ENCODE data around the gene RBM6.
"Not testable (repeated sequence)": the region's sequence is repeated elsewhere in the genome, so short reads cannot be mapped to it uniquely, and the experiment has no call there.

RBM6 gene

DNA sequence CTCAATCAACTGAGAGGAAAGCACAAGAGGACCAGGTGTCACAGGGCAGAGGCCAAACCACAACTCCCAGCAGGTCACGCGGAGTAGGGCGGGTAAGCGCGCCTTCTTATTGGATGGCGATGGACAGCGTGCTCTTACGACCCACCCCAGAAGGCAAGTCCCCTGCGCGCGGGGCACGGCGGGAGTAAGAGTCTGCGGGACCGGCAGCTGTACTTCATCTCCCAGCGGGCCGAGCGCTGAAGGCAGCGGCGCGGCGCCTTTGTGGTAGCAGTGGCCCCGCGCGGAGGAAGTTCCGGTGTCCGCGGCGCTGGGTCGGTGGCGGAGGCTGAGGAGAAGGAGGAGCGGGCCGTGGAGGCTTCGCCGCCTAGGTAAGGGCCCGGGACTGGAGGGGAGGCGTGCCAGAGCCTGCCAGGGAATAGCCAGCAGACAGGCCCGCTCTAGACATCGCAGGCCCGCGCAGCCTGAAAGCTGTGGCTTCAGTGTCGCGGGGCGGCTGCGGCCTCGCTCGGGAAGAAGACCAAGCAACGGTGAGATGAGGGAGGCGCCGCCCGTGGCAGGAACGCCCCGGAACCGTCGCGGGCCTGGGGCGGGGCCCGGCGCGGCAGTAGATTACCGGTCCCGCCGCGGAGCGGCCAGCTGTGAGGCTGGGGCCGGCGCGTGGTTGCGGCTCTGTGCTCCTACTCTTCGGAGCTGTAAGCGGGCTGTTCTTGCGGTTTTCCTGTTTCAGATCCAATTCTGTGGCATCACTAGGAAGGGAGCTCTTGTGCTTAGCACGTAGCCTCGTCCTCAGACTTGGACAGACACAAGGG lies at the start of gene RBM6:
RBM6 (plus strand) TSS at position 293 of the 809 bp plus-strand sequence. CDS start 22,492 bp downstream, outside the sequence.
- DNase-seq (ENCODE audit: low spot score) = peak; percentile 98

- no peak for DNase-seq (ENCODE audit: low spot score)
Observed at GRCh38 chr3:49895791-49896190, 44.2 kb upstream of the RBM6 start.

DNA sequence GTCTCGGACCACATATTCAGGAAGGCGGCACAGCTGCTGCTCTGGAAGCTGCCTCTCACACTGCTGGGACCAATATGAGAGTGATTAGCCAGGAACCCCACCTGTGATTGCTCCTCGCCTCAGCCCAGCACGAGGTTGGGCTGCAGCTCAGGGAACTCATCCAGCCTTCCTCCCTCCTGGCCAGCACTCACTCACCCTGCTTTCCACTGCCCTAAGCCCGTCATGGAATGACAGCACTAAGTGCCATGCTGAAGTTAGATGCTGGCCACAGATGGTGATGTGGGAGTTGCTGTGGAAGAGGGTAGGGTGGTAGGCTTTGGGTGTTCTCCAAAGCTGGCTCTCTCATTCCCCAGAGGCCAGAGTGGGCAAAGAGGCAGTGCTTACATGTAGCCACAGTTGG lies 43.6 kb upstream of the RBM6 start:
- no peak for DNase-seq (ENCODE audit: low spot score)

DNA sequence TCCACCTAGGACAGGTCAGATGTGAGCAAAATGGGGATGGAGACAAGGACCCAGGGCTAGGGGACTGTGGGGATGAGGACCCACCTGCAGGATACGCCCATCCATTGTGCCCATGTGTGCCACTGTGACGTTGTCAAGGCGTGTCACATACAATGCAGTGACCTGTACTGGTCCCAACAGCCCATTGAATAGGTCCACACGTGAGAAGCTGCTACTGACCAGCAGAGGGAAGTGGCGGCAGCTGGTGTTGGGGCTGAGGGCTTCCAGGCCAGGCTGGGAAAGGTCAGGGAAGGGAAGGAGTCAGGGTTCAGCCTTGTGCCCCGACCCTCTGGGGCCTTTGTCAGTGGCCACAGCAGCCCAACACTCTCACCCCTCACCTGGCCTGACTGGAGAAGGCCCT lies 41.0 kb upstream of the RBM6 start:
- no peak for DNase-seq (ENCODE audit: low spot score)

DNA sequence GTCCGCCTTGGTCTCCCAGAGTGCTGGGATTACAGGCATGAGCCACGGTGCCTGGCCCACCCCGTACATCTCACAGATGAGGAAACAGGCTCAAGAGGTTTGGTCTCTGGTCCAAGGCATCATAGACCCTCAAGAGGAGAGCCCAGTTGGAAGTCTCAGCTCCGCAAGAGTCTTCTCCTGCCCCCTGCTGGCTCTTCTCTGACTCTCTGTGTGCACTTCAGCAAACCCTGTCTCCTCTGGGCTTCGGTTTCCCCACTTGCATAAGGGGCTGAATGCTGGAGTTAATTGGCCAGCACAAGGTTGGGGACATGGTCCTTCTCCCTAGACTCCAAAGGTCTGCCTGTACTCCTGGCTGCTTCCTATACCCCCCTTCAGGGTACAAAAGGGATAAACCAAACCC lies 40.1 kb upstream of the RBM6 start:
- no peak for DNase-seq (ENCODE audit: low spot score)

DNA sequence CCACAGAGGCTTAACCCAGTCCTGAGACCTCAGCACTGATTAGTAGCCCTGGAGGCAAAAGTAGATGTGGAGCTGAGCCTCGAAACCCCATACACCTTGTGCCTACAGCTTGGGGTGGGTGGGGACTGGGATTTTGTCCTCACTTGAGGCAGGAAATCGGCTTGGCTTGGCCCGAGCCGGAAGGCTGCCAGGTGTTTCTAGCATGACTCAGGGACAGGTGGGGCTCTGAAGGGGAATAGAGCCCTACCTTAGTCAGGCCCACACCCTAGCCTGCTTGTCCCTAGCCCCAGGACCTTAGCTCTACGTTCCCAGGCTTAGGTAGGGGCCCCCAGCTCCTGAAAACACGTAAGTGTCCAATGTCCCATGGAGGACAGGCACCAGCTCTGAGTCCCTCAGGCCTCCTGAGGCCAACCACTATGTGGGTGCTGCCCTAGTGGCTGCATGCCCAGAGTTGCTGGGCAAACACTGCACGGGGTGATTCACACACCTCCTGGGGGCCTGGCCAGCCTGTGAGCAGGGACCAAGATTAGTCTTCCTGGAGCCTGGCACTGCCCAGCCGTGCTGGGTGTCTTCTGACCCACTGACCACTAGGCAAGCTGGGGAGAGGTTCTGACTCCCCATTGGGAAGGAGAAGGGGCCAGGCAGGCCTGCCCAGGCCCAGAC lies 39.3 kb upstream of the RBM6 start:
- peak; percentile 80 for DNase-seq (ENCODE audit: low spot score)

DNA sequence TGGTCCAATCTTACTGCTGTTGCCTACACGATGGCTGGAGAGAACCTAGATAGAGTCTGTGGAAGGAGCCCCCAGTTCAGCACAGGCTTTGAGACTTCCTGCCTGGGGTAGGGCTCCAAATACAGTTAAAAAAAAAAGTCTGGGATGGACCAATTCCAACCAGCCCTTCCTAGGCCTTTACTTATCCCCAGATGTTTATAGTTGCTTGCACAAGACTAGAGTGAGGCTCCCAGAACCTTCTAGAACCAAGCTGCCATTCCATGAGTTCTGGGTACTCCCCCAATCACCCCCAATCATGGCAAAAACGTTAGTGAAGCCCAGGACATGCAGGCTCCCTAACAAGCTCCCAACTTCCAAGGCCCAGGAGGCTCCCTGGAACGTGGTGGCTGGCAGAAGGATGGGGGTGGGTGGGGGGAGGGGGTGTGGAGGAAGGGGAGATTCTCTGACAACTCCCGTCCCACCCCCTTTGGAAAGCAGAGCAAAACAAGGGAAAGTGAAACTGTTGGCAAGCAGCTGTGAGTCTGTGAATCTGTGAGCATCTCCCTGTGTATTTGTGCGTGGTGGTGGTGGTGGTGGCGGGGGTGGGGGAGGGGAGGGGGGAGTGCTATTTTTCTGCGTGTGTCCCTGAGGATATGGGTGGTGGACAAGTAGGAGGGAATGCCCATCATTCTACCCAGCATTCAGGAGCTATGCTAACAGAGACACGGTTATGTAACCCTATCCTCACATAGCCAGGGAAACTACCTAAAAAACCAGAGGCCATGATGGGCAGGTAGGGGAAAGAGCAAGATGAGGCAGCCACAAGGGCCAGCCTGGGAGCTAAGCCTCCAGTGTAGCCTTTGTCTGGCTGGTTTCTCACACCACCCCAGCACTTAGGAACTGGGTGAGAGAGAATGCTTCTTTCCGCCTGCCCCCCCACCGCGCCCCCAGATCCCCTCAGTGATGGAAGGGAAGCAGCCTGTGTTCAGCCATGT lies 38.3 kb upstream of the RBM6 start:
- no peak for DNase-seq (ENCODE audit: low spot score)

- no peak for DNase-seq (ENCODE audit: low spot score)
Observed at GRCh38 chr3:49902511-49903345, 37.2 kb upstream of the RBM6 start.

GRCh38 chr3:49903451-49904424 lies 36.2 kb upstream of the RBM6 start, which contains the start of gene MST1R:
TSS of gene MST1R (minus strand) at chr3:49903873. CDS start at chr3:49903609, 264 bp downstream.
- peak; percentile 63 for DNase-seq (ENCODE audit: low spot score)

DNA sequence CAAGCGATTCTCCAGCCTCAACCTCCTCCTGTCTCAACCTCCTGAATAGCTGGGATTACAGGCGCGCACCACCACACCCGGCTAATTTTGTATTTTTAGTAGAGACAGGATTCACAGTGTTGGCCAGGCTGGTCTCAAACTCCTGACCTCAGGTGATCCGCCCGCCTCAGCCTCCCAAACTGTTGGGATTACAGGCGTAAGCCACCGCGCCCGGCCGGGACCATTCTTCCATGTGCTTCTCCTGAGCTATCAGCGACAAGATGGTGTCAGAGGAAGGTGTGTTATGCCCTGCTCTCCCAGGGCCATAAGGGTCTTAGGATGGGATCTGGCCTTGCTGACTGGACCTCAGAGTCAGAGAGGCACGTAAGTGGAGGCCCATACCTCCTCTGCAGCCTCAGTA lies 35.5 kb upstream of the RBM6 start:
- not testable (repeated sequence) for DNase-seq (ENCODE audit: low spot score)

DNA sequence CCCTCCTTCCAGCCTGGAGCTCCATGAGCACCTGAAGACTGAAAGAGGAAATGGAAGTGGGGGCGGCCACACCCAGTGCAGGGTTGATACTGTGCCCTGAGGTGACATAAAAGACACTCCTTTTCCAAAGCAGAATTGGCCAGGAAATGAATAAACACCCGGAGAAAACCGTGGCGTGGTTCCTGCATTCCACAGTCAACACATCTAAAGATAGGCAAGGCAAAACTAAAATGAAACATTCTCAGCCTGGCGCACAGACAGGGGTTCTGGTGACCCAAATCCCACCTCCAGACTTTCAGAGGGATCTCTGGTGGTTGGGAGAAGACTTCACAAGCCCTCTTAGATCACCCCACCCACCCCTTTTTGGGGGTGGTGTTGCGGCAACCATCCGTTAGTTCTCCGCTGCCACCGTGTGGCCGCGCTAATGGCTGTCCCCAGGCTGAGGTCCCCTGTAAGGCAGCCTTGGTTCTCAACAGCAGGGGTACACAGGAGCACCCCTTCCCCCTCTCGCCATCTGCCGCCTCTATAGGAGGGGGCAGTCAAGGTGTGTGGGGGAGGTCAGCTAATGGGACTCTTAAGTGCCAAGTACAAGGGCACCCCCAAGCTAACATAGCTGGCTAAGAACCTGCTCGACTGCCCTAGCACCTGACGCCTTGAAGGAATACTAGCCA lies 33.7 kb upstream of the RBM6 start:
- DNase-seq (ENCODE audit: low spot score) = peak; percentile 83

DNA sequence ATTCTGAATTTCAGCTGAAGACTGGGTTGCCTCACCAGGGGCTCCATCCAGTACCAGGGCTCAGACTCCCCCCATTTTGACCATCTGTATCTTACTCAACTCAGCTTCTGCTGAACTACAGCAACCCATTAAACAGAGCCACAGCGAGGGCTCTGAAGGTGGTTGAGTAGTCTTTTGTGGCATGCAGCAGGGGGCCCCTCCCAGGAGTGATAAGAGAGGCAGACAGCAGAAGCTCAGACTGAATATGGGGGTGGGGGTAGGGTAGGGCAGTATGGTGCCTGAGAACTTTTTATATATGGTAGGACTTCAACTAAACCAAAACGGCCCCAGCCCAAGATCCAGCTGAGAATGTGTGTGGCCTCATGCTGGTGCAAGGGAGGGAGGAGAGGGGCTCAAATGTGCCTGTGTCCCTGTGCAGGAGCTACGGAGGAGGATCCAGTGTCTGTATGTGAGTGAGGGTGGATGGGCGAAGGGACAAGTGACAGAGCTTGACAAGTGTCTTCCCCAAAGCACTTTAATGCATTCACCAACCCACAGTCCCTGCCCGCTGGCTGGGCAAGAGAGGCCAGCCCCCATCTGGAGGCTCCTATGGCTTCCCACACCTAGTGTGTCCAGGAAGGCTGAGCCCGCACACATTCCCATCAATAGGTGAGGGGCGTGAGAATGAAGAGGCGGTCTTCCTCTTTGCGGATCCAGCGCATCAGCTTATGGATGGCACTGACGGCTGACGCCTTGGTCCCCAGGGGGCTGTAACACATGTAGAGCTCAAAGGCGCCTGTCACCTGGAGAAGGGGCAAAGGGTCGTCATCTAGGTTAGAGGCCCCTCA lies 31.4 kb upstream of the RBM6 start:
- no peak for DNase-seq (ENCODE audit: low spot score)

DNA sequence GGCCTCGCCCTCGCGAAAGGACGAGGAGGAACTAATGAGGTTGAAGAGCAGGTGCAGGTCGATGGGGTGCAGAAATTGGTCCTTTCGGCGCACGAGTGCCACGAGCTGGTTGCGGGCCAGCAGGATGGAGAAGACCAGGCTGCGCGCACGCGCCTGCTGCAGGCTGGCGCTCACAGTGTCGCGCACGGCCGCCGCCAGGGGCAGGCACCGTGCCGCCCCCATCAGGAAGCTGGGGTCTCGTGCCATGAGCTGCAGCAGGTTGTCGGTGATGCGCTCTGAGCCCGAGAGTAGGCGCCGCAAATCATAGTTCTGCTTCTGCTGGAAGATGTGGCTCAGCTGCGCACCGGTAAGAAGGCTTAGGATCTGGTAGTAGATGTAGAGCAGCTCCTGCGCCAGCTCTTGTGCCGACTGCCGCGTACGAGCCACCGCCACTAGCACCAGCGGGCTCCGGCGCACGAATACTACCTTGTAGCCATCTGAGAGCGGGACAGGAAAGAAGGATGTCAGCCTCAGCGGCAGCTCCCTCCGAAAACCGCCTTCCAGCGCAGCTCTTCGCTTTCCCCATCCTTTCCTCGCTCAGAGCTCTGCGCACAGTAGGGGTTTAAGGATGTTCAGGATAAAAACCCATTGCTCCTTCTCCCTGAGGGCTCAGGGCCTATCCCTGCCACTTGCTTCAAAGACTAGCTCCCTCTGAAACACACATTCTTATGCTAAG lies 29.4 kb upstream of the RBM6 start:
- no peak for DNase-seq (ENCODE audit: low spot score)

GRCh38 chr3:49911124-49911420 lies 28.9 kb upstream of the RBM6 start:
- no peak for DNase-seq (ENCODE audit: low spot score)

DNA sequence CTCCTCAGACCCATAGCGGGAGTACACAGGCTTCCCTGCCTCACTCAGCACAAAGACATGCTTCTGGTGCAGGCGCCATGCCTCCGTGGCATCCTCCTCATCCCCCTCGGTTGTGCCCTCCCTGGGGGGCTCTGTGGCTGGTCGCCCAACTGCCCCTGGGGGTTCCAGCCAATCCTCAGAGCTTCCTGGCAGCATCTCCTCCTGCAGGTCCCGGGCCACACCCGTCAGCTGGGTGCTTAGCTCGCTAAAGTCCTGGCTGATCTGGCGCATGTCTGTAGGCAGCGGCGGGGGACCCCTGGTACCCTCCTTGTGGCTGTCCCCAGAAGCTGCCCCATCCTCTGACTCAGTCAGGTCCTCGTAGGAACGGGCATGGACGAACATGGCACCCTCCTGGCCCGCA lies 28.3 kb upstream of the RBM6 start:
- DNase-seq (ENCODE audit: low spot score) = no peak

- DNase-seq (ENCODE audit: low spot score) = no peak
Observed at GRCh38 chr3:49912881-49913281, 27.1 kb upstream of the RBM6 start.

- no peak for DNase-seq (ENCODE audit: low spot score)
Observed at GRCh38 chr3:49914906-49915305, 25.0 kb upstream of the RBM6 start.

GRCh38 chr3:49916686-49917085 lies 23.3 kb upstream of the RBM6 start:
- DNase-seq (ENCODE audit: low spot score) = peak; percentile 71
